Left colon (tissue), 2 donors: ENCODE data around the gene RASL10B. TPM values are rescaled to one million over a fixed set of nuclear protein-coding genes. Genes with fewer than 3 reads are reported as not detected.
"Not testable (repeated sequence)": the region's sequence is repeated elsewhere in the genome, so short reads cannot be mapped to it uniquely, and the experiment has no call there.

Experiments used
- ATAC-seq: fragments of 200-7000 bp; cut with Tn5 transposase; one replicate; pipeline ENCODE4 v1.9.1; 2020; ENCODE audit warnings: mild to moderate bottlenecking, moderate library complexity
- DNase-seq, 2 donors: peaks; one replicate each; pipeline ENCODE4 v3.0.0-alpha.2; 2020
- intact Hi-C, 2 donors: fragments of 100-400 bp; cut with DNase I in 1 of 2; cut with micrococcal nuclease in 1 of 2; formaldehyde crosslinking; loops; one replicate each; pipeline versions ENCODE4 v1.11.2 to v1.14.0; 2022; cut with DNase I, micrococcal nuclease
- total RNA-seq, 2 donors: library from RNA; stranded (reverse); fragmentation: NEBNext Ultra II Directional; extraction: Animal tissue kit (Norgen Biotek cat#: 25700); gene quantifications; one replicate each; pipeline ENCODE4 v1.2.1, GENCODE V29; 2021
- donor health status: DM: no; HTN: no; CAD: no.
- donor health status: DM: yes; HTN: yes; CAD: no.

The RASL10B gene
- total RNA-seq, 2 donors from 2014 or later, result 0.31 TPM; not detected in 1

- intact Hi-C loops, DNase-seq, ATAC-seq: not testable (repeated sequence)
These were observed 20.1 kb downstream of the RASL10B start for GRCh38 chr17:35751541-35751940.

GRCh38 chr17:35752471-35752870, 21.0 kb downstream of the RASL10B start:
- intact Hi-C loops, result no loop called here
- peak; percentile 53 for ATAC-seq
- no peak for DNase-seq

GRCh38 chr17:35752945-35753764, 21.7 kb downstream of the RASL10B start, which contains the start of gene GAS2L2:
TSS of gene GAS2L2 (minus strand) at chr17:35753239. CDS start at chr17:35752850, 389 bp downstream.
- intact Hi-C loops, result no loop called here
- ATAC-seq, result peak; percentile 15
- DNase-seq, result no peak

GRCh38 chr17:35757243-35757642, 25.8 kb downstream of the RASL10B start:
- intact Hi-C loops, result no loop called here
- DNase-seq (no peak), ATAC-seq (no peak)

- no peak for ATAC-seq
- intact Hi-C loops, result loop anchor here in 1 of 2 donors (5.0 kb wide), 1 partner anchor 47 kb away; the partner anchor contains the start of gene TAF15
- DNase-seq, result no peak
These were observed 29.1 kb downstream of the RASL10B start, which contains the start of gene C17orf50 for GRCh38 chr17:35760587-35760986. TSS of gene C17orf50 (plus strand) at chr17:35760887. CDS start at chr17:35760942, 55 bp downstream.

- intact Hi-C loops, result loop anchor here in 1 of 2 donors (5.0 kb wide), 1 partner anchor 46 kb away; the partner anchor contains the start of gene TAF15
- DNase-seq, result no peak
- no peak for ATAC-seq
These were observed 30.2 kb downstream of the RASL10B start for GRCh38 chr17:35761601-35762000.

- intact Hi-C loops, result loop anchor here (2.0 to 5.0 kb wide), 2 partner anchors 41 to 44 kb away; partner anchors contain the start of gene TAF15 (in 1 of the 2)
- no peak for DNase-seq
- ATAC-seq, result no peak
These were observed 32.3 kb downstream of the RASL10B start for GRCh38 chr17:35763767-35764122.

GRCh38 chr17:35764123-35764991, 32.9 kb downstream of the RASL10B start:
- intact Hi-C loops, result loop anchor here (2.0 to 5.0 kb wide), 2 partner anchors 40 to 43 kb away; partner anchors contain the start of gene TAF15 (in 1 of the 2)
- ATAC-seq (peak; percentile 88), DNase-seq (peak; percentile 85 to 93)

GRCh38 chr17:35765086-35765710, 33.8 kb downstream of the RASL10B start:
- DNase-seq, result no peak
- no peak for ATAC-seq
- intact Hi-C loops, result loop anchor here in 1 of 2 donors (2.0 kb wide), 1 partner anchor 40 kb away; no protein-coding TSS in a partner anchor

GRCh38 chr17:35765756-35766488, 34.5 kb downstream of the RASL10B start:
- no peak for ATAC-seq
- DNase-seq, result no peak
- intact Hi-C loops, result loop anchor here in 1 of 2 donors (2.0 kb wide), 1 partner anchor 39 kb away; no protein-coding TSS in a partner anchor

GRCh38 chr17:35766489-35766877, 35.0 kb downstream of the RASL10B start:
- ATAC-seq (no peak), DNase-seq (no peak)
- intact Hi-C loops, result no loop called here

GRCh38 chr17:35766903-35767510, 35.6 kb downstream of the RASL10B start:
- no peak for ATAC-seq
- DNase-seq, result no peak
- intact Hi-C loops, result no loop called here

- intact Hi-C loops, result no loop called here
- ATAC-seq (no peak), DNase-seq (no peak)
These were observed 37.4 kb downstream of the RASL10B start for GRCh38 chr17:35768797-35769196.

GRCh38 chr17:35769895-35770486, 38.6 kb downstream of the RASL10B start:
- ATAC-seq, result no peak
- no peak for DNase-seq
- intact Hi-C loops, result no loop called here

GRCh38 chr17:35773129-35773528, 41.7 kb downstream of the RASL10B start:
- no peak for ATAC-seq
- intact Hi-C loops, result no loop called here
- no peak for DNase-seq

GRCh38 chr17:35773679-35774425, 42.4 kb downstream of the RASL10B start:
- intact Hi-C loops, result no loop called here
- ATAC-seq (peak; percentile 22), DNase-seq (no peak)

- ATAC-seq, result peak; percentile 79
- intact Hi-C loops, result no loop called here
- DNase-seq, result peak; percentile 76 to 79
These were observed 43.1 kb downstream of the RASL10B start for GRCh38 chr17:35774499-35774898.
